IMR-90 (cell line): ENCODE measurements around the gene INSL3. TPM values are rescaled to one million over a fixed set of nuclear protein-coding genes. Genes with fewer than 3 reads are reported as not detected.

Source experiments
- ATAC-seq: fragments of 200-7000 bp; cut with Tn5 transposase; 2 replicates; pipeline ENCODE4 v1.9.1; 2020; ENCODE audit warnings: low read depth, mild to moderate bottlenecking, moderate library complexity
- BruUV-seq: library from RNA; stranded (reverse); fragments of 400-500 nt; replicated peaks from 2 replicates; lab custom pipeline; 2021; lab: Mats Ljungman, UMichigan
- CTCF ChIA-PET: fragments of 300-600 bp; formaldehyde crosslinking; extraction: SDS; loops from one replicate; lab custom pipeline; 2021; ENCODE audit warnings: antibody characterized with exemption; lab: Yijun Ruan, JAX
- POLR2A ChIA-PET: fragments of 300-600 bp; sonication (Branson Sonifier 250); formaldehyde crosslinking; loops from one replicate; lab custom pipeline; 2022; ENCODE audit warnings: antibody characterized with exemption; ENCODE audit not compliant: unreplicated experiment; lab: Charles Lee
- DNase-seq: peaks from one replicate; pipeline ENCODE4 v3.0.0; 2013
- H2AFZ ChIP-seq: replicated peaks from 2 replicates; pipeline ENCODE3; 2013; ENCODE audit warnings: low read length, mild to moderate bottlenecking; ENCODE audit not compliant: poor library complexity
- H2AK5ac ChIP-seq: 2 replicates; pipeline ENCODE4 v1.6.1; 2013; ENCODE audit warnings: low read depth, low read length, inconsistent platforms
- H2AK9ac ChIP-seq: replicated peaks from 2 replicates; pipeline ENCODE3; 2013; ENCODE audit warnings: mild to moderate bottlenecking, low read depth, low read length, moderate library complexity; ENCODE audit not compliant: poor library complexity
- H2BK120ac ChIP-seq: 2 replicates; pipeline ENCODE4 v1.6.1; 2013; ENCODE audit warnings: low read depth, low read length, inconsistent platforms
- H2BK15ac ChIP-seq: 3 replicates; pipeline ENCODE4 v1.6.1; 2013; ENCODE audit warnings: low read depth, low read length, inconsistent platforms
- H2BK20ac ChIP-seq: 2 replicates; pipeline ENCODE4 v1.6.1; 2013; ENCODE audit warnings: low read depth, mild to moderate bottlenecking, inconsistent platforms, low read length, moderate library complexity
- H2BK5ac ChIP-seq: 2 replicates; pipeline ENCODE4 v1.6.1; 2013; ENCODE audit warnings: mild to moderate bottlenecking, low read depth, low read length, inconsistent platforms; ENCODE audit not compliant: poor library complexity, severe bottlenecking
- H3K14ac ChIP-seq: replicated peaks from 2 replicates; pipeline ENCODE4 v1.6.1; 2013; ENCODE audit warnings: low read depth, low read length, inconsistent platforms
- H3K18ac ChIP-seq: 2 replicates; pipeline ENCODE4 v1.6.1; 2013; ENCODE audit warnings: low read depth, low read length, control low read depth
- H3K23ac ChIP-seq: 2 replicates; pipeline ENCODE4 v1.6.1; 2013; ENCODE audit warnings: low read depth, low read length, inconsistent platforms
- H3K27ac ChIP-seq: 2 replicates; pipeline ENCODE4 v1.5.1; 2013; ENCODE audit warnings: mild to moderate bottlenecking, control low read depth, low read length; ENCODE audit not compliant: insufficient read depth
- H3K27me3 ChIP-seq: 2 replicates; pipeline ENCODE4 v1.6.1; 2013; ENCODE audit warnings: low read length; ENCODE audit not compliant: control insufficient read depth, insufficient read depth
- H3K36me3 ChIP-seq: 2 replicates; pipeline ENCODE4 v1.6.1; 2013; ENCODE audit warnings: low read length, mixed read lengths; ENCODE audit not compliant: control insufficient read depth, insufficient read depth
- H3K4ac ChIP-seq: 2 replicates; pipeline ENCODE4 v1.6.1; 2013; ENCODE audit warnings: low read depth, low read length, inconsistent platforms
- H3K4me1 ChIP-seq: 2 replicates; pipeline ENCODE4 v1.6.1; 2013; ENCODE audit warnings: low read length, mixed read lengths; ENCODE audit not compliant: control insufficient read depth, insufficient read depth
- H3K4me2 ChIP-seq: 2 replicates; pipeline ENCODE4 v1.6.1; 2013; ENCODE audit warnings: low read depth, mild to moderate bottlenecking, control low read depth, low read length, moderate library complexity
- H3K4me3 ChIP-seq: 2 replicates; pipeline ENCODE4 v1.5.1; 2013; ENCODE audit warnings: low read depth, mild to moderate bottlenecking, control low read depth, low read length, moderate library complexity; ENCODE audit not compliant: insufficient read depth
- H3K56ac ChIP-seq: 2 replicates; pipeline ENCODE4 v1.6.1; 2013; ENCODE audit warnings: low read length, inconsistent platforms; ENCODE audit not compliant: insufficient read depth; ENCODE audit errors: extremely low read depth
- H3K79me1 ChIP-seq, 2 experiments: 2 replicates each; pipeline ENCODE4 v1.6.1; 2013; ENCODE audit warnings: low read length in 2 of 2, inconsistent platforms in 1 of 2, low read depth in 1 of 2
- H3K9ac ChIP-seq: 2 replicates; pipeline ENCODE4 v1.6.1; 2013; ENCODE audit warnings: low read depth, low read length, control low read depth
- H3K9me1 ChIP-seq: 2 replicates; pipeline ENCODE4 v1.6.1; 2013; ENCODE audit warnings: low read length, inconsistent platforms; ENCODE audit not compliant: insufficient read depth
- H3K9me3 ChIP-seq: 2 replicates; pipeline ENCODE4 v1.6.1; 2013; ENCODE audit warnings: low read length; ENCODE audit not compliant: control insufficient read depth, insufficient read depth
- H4K20me1 ChIP-seq: 2 replicates; pipeline ENCODE4 v1.6.1; 2013; ENCODE audit warnings: low read length, inconsistent platforms; ENCODE audit not compliant: insufficient read depth
- H4K5ac ChIP-seq: 2 replicates; pipeline ENCODE4 v1.6.1; 2013; ENCODE audit warnings: mild to moderate bottlenecking, low read depth, low read length, control low read depth
- H4K8ac ChIP-seq, 2 experiments: 2 replicates each; pipeline ENCODE4 v1.6.1; 2013; ENCODE audit warnings: low read depth in 2 of 2, low read length in 2 of 2, control low read depth in 1 of 2, inconsistent platforms in 1 of 2
- H4K91ac ChIP-seq: 2 replicates; pipeline ENCODE4 v1.6.1; 2013; ENCODE audit warnings: low read depth, low read length, inconsistent platforms; ENCODE audit not compliant: insufficient read depth
- BHLHE40 ChIP-seq: fragments of 150-350 bp; IDR thresholded peaks from 2 replicates; pipeline ENCODE4 v1.6.1; 2016; ENCODE audit warnings: mild to moderate bottlenecking, low read depth, low read length
- CHD1 ChIP-seq: IDR thresholded peaks from 2 replicates; pipeline ENCODE4 v1.6.1; 2012; ENCODE audit warnings: low read depth, low read length, improper control_type of control experiment
- ELK1 ChIP-seq: fragments of 150-350 bp; IDR thresholded peaks from 2 replicates; pipeline ENCODE4 v1.6.1; 2016; ENCODE audit warnings: low read depth, mild to moderate bottlenecking, low read length, moderate library complexity, borderline replicate concordance
- FOS ChIP-seq: fragments of 150-350 bp; IDR thresholded peaks from 2 replicates; pipeline ENCODE4 v1.6.1; 2016; ENCODE audit warnings: low read depth, low read length
- MAZ ChIP-seq: IDR thresholded peaks from 2 replicates; pipeline ENCODE4 v1.6.1; 2012; ENCODE audit warnings: low read depth, mild to moderate bottlenecking, low read length, improper control_type of control experiment, moderate library complexity, borderline replicate concordance
- NFE2L2 ChIP-seq: fragments of 150-350 bp; IDR thresholded peaks from 2 replicates; pipeline ENCODE4 v1.6.1; 2016; ENCODE audit warnings: low read depth, mild to moderate bottlenecking, low read length
- POLR2A ChIP-seq: IDR thresholded peaks from 2 replicates; pipeline ENCODE4 v1.6.1; 2012; ENCODE audit warnings: mild to moderate bottlenecking, low read depth, low read length
- RAD21 ChIP-seq: IDR thresholded peaks from 2 replicates; pipeline ENCODE4 v1.6.1; 2012; ENCODE audit warnings: low read length, improper control_type of control experiment
- RFX5 ChIP-seq: IDR thresholded peaks from 2 replicates; pipeline ENCODE4 v1.8.0; 2012; ENCODE audit warnings: low read depth, mild to moderate bottlenecking, low read length, moderate library complexity
- SMC3 ChIP-seq: fragments of 150-350 bp; IDR thresholded peaks from 2 replicates; pipeline ENCODE4 v1.6.1; 2016; ENCODE audit warnings: low read depth, mild to moderate bottlenecking, antibody characterized with exemption, low read length, moderate library complexity
- USF2 ChIP-seq: fragments of 150-350 bp; IDR thresholded peaks from 2 replicates; pipeline ENCODE4 v1.6.1; 2017; ENCODE audit warnings: mild to moderate bottlenecking, antibody characterized with exemption, low read length, low read depth
- WGBS, 2 experiments: methylation state at CpG; one replicate each; pipeline versions ENCODE4 v1.1.5 to v1.1.7; 2013; ENCODE audit warnings: missing lambda C conversion rate in 2 of 2; ENCODE audit not compliant: insufficient read length in 1 of 2; ENCODE audit errors: extremely low coverage in 2 of 2; 5-methylcytosine and 5-hydroxymethylcytosine counted together
- dilution Hi-C: fragments of 300-500 bp; cut with HindIII; formaldehyde crosslinking; loops from one replicate; pipeline ENCODE4 v1.14.3; 2018; ENCODE audit warnings: low sequenced_read_pairs; ENCODE audit not compliant: unreplicated experiment
- in situ Hi-C: fragments of 300-500 bp; cut with MboI; formaldehyde crosslinking; loops from 3 replicates; pipeline ENCODE4 v1.14.3; 2019; ENCODE audit warnings: low sequenced_read_pairs, inconsistent platforms, mixed read lengths
- intact Hi-C: fragments of 100-400 bp; cut with micrococcal nuclease; formaldehyde crosslinking; loops from 2 replicates; pipeline ENCODE4 v1.10.0; 2022
- polyA plus RNA-seq, 3 experiments: library from polyadenylated mRNA; depleted of rRNA; stranded (reverse); fragments of >200 nt; gene quantifications; 2 replicates each; pipeline ENCODE4 v1.2.3, GENCODE V29; 2012; ENCODE audit warnings: low replicate concordance in 1 of 3
- total RNA-seq: library from RNA; depleted of rRNA; stranded (reverse); fragments of >200 nt; gene quantifications from 2 replicates; pipeline ENCODE4 v1.2.3, GENCODE V29; 2012
- TF ChIP-seq, protein P1 (sequence below): conservative IDR thresholded peaks from 2 replicates; pipeline ENCODE4 v1.5.1; 2012; ENCODE audit warnings: mild to moderate bottlenecking, low read depth, low read length, improper control_type of control experiment

Gene INSL3
- total and polyA plus RNA-seq, 2 of the 4 experiments (the other 2 are of a cell fraction) = not detected

GRCh38 chr19:17861542-17862402 lies 40.5 kb upstream of the INSL3 start (continued):
- TF ChIP-seq USF2 (no peak), NFE2L2 (no peak)

GRCh38 chr19:17860993-17861360 lies 39.7 kb upstream of the INSL3 start:
- H3K79me1 ChIP-seq = peaks cover 12 to 48% of the 10 kb centered on the region in 2 experiments; a peak in 3 of 4 replicates
- intact Hi-C loops = no loop called here
- H4K5ac ChIP-seq = no peak overlapping the region
- peaks cover 43% of the 10 kb centered on the region for H3K36me3 ChIP-seq
- H2AFZ ChIP-seq = no peak overlapping the region
- H2BK120ac ChIP-seq = no peak overlapping the region
- peak overlapping the region; percentile 36 for H3K27ac ChIP-seq
- H2BK15ac ChIP-seq = no peak overlapping the region
- H3K9me1 ChIP-seq = peaks cover 9% of the 10 kb centered on the region; the same call in 1 of the 2 replicates
- H4K91ac ChIP-seq = no peak overlapping the region
- peak overlapping the region; percentile 99 for H3K23ac ChIP-seq
- ATAC-seq (no peak), DNase-seq (peak; percentile 25)
- dilution Hi-C loops = no loop called here
- no peaks in the 10 kb centered on the region for H3K9me3 ChIP-seq
- CTCF ChIA-PET = interaction anchor here (2.7 kb wide), 1 partner anchor 71 kb away, joined by 15 read pairs; the partner anchor contains the start of gene CCDC124
- POLR2A ChIA-PET = interaction anchor here (1.8 kb wide), 1 partner anchor 72 kb away, joined by 12 read pairs; the partner anchor contains the start of gene CCDC124
- H3K14ac ChIP-seq = peak overlapping the region; percentile 98
- peak overlapping the region; percentile 71 for H3K4me3 ChIP-seq
- WGBS, 2 experiments = no CpG with 5 or more reads among the region's 7 CpGs
- H3K27me3 ChIP-seq = no peaks in the 10 kb centered on the region
- H3K4ac ChIP-seq = peak overlapping the region; percentile 97
- peak overlapping the region; percentile 91 for H3K56ac ChIP-seq
- in situ Hi-C loops = no loop called here
- 0 out of 4 replicates have a peak overlapping the region, but pooled peaks of 1 of the 2 experiments have one; percentile 72 for H4K8ac ChIP-seq
- H2AK5ac ChIP-seq = peak overlapping the region; percentile 99
- peak overlapping the region; percentile 98 for H2AK9ac ChIP-seq
- H2BK20ac ChIP-seq = no peak overlapping the region
- peak overlapping the region; percentile 98 for H3K9ac ChIP-seq
- peaks cover 62% of the 10 kb centered on the region for H4K20me1 ChIP-seq
- H3K4me1 ChIP-seq = peaks cover 7% of the 10 kb centered on the region
- BruUV-seq = no TSS peak
- peak overlapping the region; percentile 21 for H2BK5ac ChIP-seq
- H3K18ac ChIP-seq = no peak overlapping the region
- peak overlapping the region; percentile 98 for H3K4me2 ChIP-seq
- TF ChIP-seq NFE2L2 (no peak), POLR2A (no peak), MAZ (no peak), RAD21 (no peak), CHD1 (no peak), BHLHE40 (no peak), FOS (no peak), SMC3 (no peak), ELK1 (no peak), RFX5 (no peak)
- TF ChIP-seq, protein P1, sequence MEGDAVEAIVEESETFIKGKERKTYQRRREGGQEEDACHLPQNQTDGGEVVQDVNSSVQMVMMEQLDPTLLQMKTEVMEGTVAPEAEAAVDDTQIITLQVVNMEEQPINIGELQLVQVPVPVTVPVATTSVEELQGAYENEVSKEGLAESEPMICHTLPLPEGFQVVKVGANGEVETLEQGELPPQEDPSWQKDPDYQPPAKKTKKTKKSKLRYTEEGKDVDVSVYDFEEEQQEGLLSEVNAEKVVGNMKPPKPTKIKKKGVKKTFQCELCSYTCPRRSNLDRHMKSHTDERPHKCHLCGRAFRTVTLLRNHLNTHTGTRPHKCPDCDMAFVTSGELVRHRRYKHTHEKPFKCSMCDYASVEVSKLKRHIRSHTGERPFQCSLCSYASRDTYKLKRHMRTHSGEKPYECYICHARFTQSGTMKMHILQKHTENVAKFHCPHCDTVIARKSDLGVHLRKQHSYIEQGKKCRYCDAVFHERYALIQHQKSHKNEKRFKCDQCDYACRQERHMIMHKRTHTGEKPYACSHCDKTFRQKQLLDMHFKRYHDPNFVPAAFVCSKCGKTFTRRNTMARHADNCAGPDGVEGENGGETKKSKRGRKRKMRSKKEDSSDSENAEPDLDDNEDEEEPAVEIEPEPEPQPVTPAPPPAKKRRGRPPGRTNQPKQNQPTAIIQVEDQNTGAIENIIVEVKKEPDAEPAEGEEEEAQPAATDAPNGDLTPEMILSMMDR = no peak
